GM12878 (cell line): Measurements from ENCODE around the gene RCBTB2. TPM values are rescaled to one million over a fixed set of nuclear protein-coding genes. Genes with fewer than 3 reads are reported as not detected.

Source experiments
- ATAC-seq: fragments of 200-7000 bp; cut with Tn5 transposase; 3 replicates; pipeline ENCODE4 v1.9.1; 2020; ENCODE audit warnings: mild to moderate bottlenecking, moderate library complexity
- BruUV-seq: library from RNA; stranded (reverse); fragments of 400-500 nt; replicated peaks from 2 replicates; lab custom pipeline; 2021; lab: Mats Ljungman, UMichigan
- CTCF ChIA-PET: fragments of 300-600 bp; sonication (Branson Sonifier 250); formaldehyde crosslinking; extraction: SDS; loops from one replicate; lab custom pipeline; 2021; ENCODE audit warnings: inconsistent platforms; lab: Yijun Ruan, JAX
- POLR2A ChIA-PET: fragments of 350-600 bp; formaldehyde crosslinking; extraction: SDS; loops from one replicate; lab custom pipeline; 2021; ENCODE audit warnings: inconsistent platforms; lab: Charles Lee
- RAD21 ChIA-PET: fragments of 300-600 bp; sonication (Branson Sonifier 250); formaldehyde crosslinking; loops from one replicate; lab custom pipeline; 2023; ENCODE audit warnings: antibody characterized with exemption; ENCODE audit not compliant: unreplicated experiment; lab: Charles Lee
- SMC1A ChIA-PET: fragments of 300-600 bp; sonication (Branson Sonifier 250); formaldehyde crosslinking; loops from one replicate; lab custom pipeline; 2023; ENCODE audit not compliant: unreplicated experiment, uncharacterized antibody; lab: Charles Lee
- DNase-seq: peaks from one replicate; pipeline ENCODE4 v3.0.0-alpha.2; 2011; ENCODE audit warnings: low read depth, low spot score
- FAIRE-seq: peaks from 3 replicates; lab custom pipeline; 2011; peaks lifted over from hg19 to GRCh38; lab: Jason Lieb, UNC
- H2AFZ ChIP-seq: 2 replicates; pipeline ENCODE4 v1.6.0; 2011; ENCODE audit warnings: low read depth, low read length, control low read depth; ENCODE audit not compliant: control insufficient read depth
- H3K27ac ChIP-seq: 2 replicates; pipeline ENCODE4 v1.5.1; 2011; ENCODE audit warnings: control low read depth; ENCODE audit not compliant: control insufficient read depth, insufficient read depth
- H3K27me3 ChIP-seq, 2 experiments: replicated peaks in 1 of 2; 2 replicates each; pipeline versions ENCODE4 v1.6.0 to v1.6.1; 2011; ENCODE audit warnings: low read length in 1 of 2; ENCODE audit not compliant: control insufficient read depth in 2 of 2, insufficient read depth in 2 of 2
- H3K36me3 ChIP-seq, 2 experiments: 2 replicates each; pipeline ENCODE4 v1.5.1; 2011; ENCODE audit warnings: low read length in 1 of 2; ENCODE audit not compliant: control insufficient read depth in 2 of 2, insufficient read depth in 2 of 2
- H3K4me1 ChIP-seq: 2 replicates; pipeline ENCODE4 v1.6.1; 2011; ENCODE audit warnings: mild to moderate bottlenecking, low read length, moderate library complexity, mixed read lengths; ENCODE audit not compliant: control insufficient read depth, insufficient read depth
- H3K4me2 ChIP-seq: 2 replicates; pipeline ENCODE4 v1.6.0; 2011; ENCODE audit warnings: control low read depth; ENCODE audit not compliant: control insufficient read depth, insufficient read depth
- H3K4me3 ChIP-seq: fragments of 200-600 bp; sonication (generic); 2 replicates; pipeline ENCODE4 v1.5.1; 2016
- H3K79me2 ChIP-seq: 2 replicates; pipeline ENCODE4 v1.6.0; 2011; ENCODE audit warnings: low read length; ENCODE audit not compliant: control insufficient read depth, insufficient read depth
- H3K9ac ChIP-seq: 2 replicates; pipeline ENCODE4 v1.8.0; 2011; ENCODE audit warnings: low read length, control low read depth, mixed read lengths; ENCODE audit not compliant: control insufficient read depth, insufficient read depth
- H3K9me3 ChIP-seq: replicated peaks from 3 replicates; pipeline ENCODE4 v1.5.1; 2011; ENCODE audit warnings: mild to moderate bottlenecking, low read length; ENCODE audit not compliant: control insufficient read depth, insufficient read depth
- H4K20me1 ChIP-seq: 2 replicates; pipeline ENCODE4 v1.6.0; 2011; ENCODE audit not compliant: control insufficient read depth, insufficient read depth
- CREM ChIP-seq: IDR thresholded peaks from 2 replicates; pipeline ENCODE4 v1.6.1; 2014; ENCODE audit warnings: antibody characterized with exemption, low read depth
- EP300 ChIP-seq, 2 experiments: fragments of 150-350 bp in 1 of 2; IDR thresholded peaks; 2 replicates each; pipeline ENCODE4 v1.6.1; 2011 to 2012; ENCODE audit warnings: low read depth in 2 of 2, low read length in 2 of 2, borderline replicate concordance in 1 of 2, improper control_type of control experiment in 1 of 2, inconsistent platforms in 1 of 2; ENCODE audit not compliant: control insufficient read depth in 1 of 2
- FOXM1 ChIP-seq: IDR thresholded peaks from 2 replicates; pipeline ENCODE4 v1.6.1; 2012; ENCODE audit warnings: low read depth, mild to moderate bottlenecking, inconsistent platforms, low read length, moderate library complexity
- MEF2A ChIP-seq: IDR thresholded peaks from 2 replicates; pipeline ENCODE4 v1.6.1; 2011; ENCODE audit warnings: low read depth, mild to moderate bottlenecking, low read length, moderate library complexity; ENCODE audit not compliant: insufficient read depth
- MTA2 ChIP-seq: fragments of 450-650 bp; IDR thresholded peaks from 2 replicates; pipeline ENCODE4 v1.6.1; 2016; ENCODE audit warnings: low read depth, mild to moderate bottlenecking, moderate library complexity
- MYB ChIP-seq: fragments of 150-350 bp; IDR thresholded peaks from 2 replicates; pipeline ENCODE4 v1.6.1; 2014; ENCODE audit warnings: mild to moderate bottlenecking, low read depth, low read length, borderline replicate concordance
- SMARCA5 ChIP-seq: fragments of 450-650 bp; IDR thresholded peaks from 2 replicates; pipeline ENCODE4 v1.6.1; 2017; ENCODE audit warnings: mild to moderate bottlenecking
- STAT3 ChIP-seq: IDR thresholded peaks from 2 replicates; pipeline ENCODE4 v1.6.1; 2011; ENCODE audit warnings: low read depth, low read length, improper control_type of control experiment
- ZZZ3 ChIP-seq: IDR thresholded peaks from 2 replicates; pipeline ENCODE4 v1.6.1; 2011; ENCODE audit warnings: low read depth; ENCODE audit not compliant: control insufficient read depth, insufficient read length
- WGBS: methylation state at CpG from one replicate; pipeline ENCODE4 v1.1.6; 2016; ENCODE audit warnings: low lambda C conversion rate; ENCODE audit not compliant: insufficient replicate concordance, insufficient coverage; ENCODE audit errors: missing lambda C conversion rate; 5-methylcytosine and 5-hydroxymethylcytosine counted together
- in situ Hi-C: fragments of 300-500 bp; cut with MboI; formaldehyde crosslinking; loops from 9 replicates; pipeline ENCODE4 v1.14.3; 2018; ENCODE audit warnings: mixed read lengths
- intact Hi-C: fragments of 100-400 bp; cut with micrococcal nuclease; formaldehyde crosslinking; loops from one replicate; pipeline ENCODE4 v1.14.2; 2022; ENCODE audit not compliant: unreplicated experiment
- polyA plus RNA-seq, 11 experiments: library from polyadenylated mRNA; depleted of rRNA in 4 of 11; unstranded in 6 of 11; stranded (reverse) in 5 of 11; fragments of >200 nt; fragmentation: Nextera tagmentation in 4 of 11; fragmentation: Illumina TruSeq in 1 of 11; extraction: Ambion mirVana in 4 of 11; extraction: Trizol in 1 of 11; gene quantifications; 1 replicate in 1 of 11; 2 replicates in 10 of 11; pipeline versions ENCODE4 v1.2.1 to v1.2.3, GENCODE V29; 2011 to 2016; ENCODE audit warnings: inconsistent platforms in 2 of 11, missing spikeins in 2 of 11, low read depth in 1 of 11
- total RNA-seq, 4 experiments: library from RNA; depleted of rRNA in 3 of 4; stranded (reverse); fragments of >200 nt in 3 of 4; fragmentation: Illumina TruSeq in 1 of 4; extraction: Trizol in 1 of 4; gene quantifications; 2 replicates each; pipeline versions ENCODE4 v1.2.1 to v1.2.3, GENCODE V29; 2013 to 2021
- TF ChIP-seq, protein P1 (sequence below), 3 experiments: IDR thresholded peaks in 2 of 3; conservative IDR thresholded peaks in 1 of 3; 2 replicates each; pipeline ENCODE4 v1.5.1; 2011; ENCODE audit warnings: low read depth in 3 of 3, low read length in 3 of 3, mild to moderate bottlenecking in 3 of 3, control low read depth in 2 of 3, moderate library complexity in 2 of 3, inconsistent platforms in 1 of 3, mixed read lengths in 1 of 3; ENCODE audit not compliant: control insufficient read depth in 2 of 3, insufficient read depth in 1 of 3; ENCODE audit errors: extremely low read depth in 1 of 3
- TF ChIP-seq, protein P2 (sequence below): fragments of 450-650 bp; IDR thresholded peaks from 2 replicates; pipeline ENCODE4 v1.6.1; 2018; ENCODE audit warnings: mild to moderate bottlenecking, low read depth, moderate library complexity; ENCODE audit not compliant: partially characterized antibody
- TF ChIP-seq, protein P3 (sequence below): fragments of 450-650 bp; formaldehyde crosslinking; IDR thresholded peaks from 2 replicates; pipeline ENCODE4 v1.5.0; 2022; ENCODE audit warnings: mild to moderate bottlenecking, missing genetic modification characterization

The RCBTB2 gene
- total and polyA plus RNA-seq, 10 of the 15 experiments (the other 5 are each of a cell fraction or from before 2014, with no cell fraction given) = 5.0 to 16.0 (median 8.5) TPM

DNA sequence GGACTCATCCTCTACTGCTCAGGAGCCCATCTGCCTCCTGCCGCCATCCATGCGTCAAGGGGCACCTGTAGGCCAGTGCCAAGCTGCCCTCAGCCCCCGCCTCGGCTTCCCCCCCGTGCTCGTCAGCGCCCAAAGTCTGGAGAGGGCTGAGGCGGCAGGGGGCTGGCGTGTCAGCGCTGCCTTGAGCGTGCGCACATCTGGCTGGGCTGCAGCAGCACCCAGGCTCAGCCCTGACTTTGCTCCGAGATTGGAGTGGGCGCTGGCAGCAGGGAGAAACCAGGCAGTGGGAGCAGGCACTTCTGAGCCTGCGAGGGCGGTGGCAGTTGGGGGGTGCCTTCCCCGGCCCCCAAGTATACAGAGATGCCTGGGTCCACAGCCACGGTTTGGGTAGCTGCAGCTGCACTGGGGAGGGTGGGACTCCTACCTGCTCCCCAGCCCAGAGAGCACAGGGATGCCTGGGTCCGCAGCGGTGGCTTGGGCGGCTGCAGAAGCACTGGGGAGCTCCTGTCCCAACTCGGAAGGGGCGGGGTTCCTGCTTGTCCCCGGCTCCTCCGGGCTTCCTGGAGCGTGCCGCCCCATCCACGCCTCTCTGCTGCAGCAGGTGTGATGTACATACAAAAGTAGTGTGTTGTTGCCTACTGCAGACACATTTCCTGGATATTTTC is 75.2 kb downstream of the RCBTB2 start:
- no peak overlapping the region for H3K9ac ChIP-seq
- FAIRE-seq (no peak), DNase-seq (no peak), ATAC-seq (no peak)
- no peaks in the 10 kb centered on the region for H3K27me3 ChIP-seq
- H4K20me1 ChIP-seq = no peaks in the 10 kb centered on the region
- H3K4me3 ChIP-seq = no peak overlapping the region
- no peak overlapping the region for H3K4me2 ChIP-seq
- 92% methylated on average over 28 of the region's 28 CpGs for WGBS
- ChIA-PET CTCF (no interaction called here), SMC1A (interaction anchor here (1.0 to 1.1 kb wide), 2 partner anchors 14 to 18 kb away, joined by 3 read pairs; no protein-coding TSS in a partner anchor), RAD21 (no interaction called here), POLR2A (interaction anchor here (0.5 kb wide), 1 partner anchor 1286 kb away, joined by 3 read pairs; no protein-coding TSS in a partner anchor)
- in situ Hi-C loops = no loop called here
- no peak overlapping the region for H3K27ac ChIP-seq
- H3K36me3 ChIP-seq = peaks cover 0 to 15% of the 10 kb centered on the region in 2 experiments
- no peaks in the 10 kb centered on the region for H3K79me2 ChIP-seq
- no peak overlapping the region for H2AFZ ChIP-seq
- intact Hi-C loops = no loop called here
- H3K9me3 ChIP-seq = no peaks in the 10 kb centered on the region
- no peaks in the 10 kb centered on the region for H3K4me1 ChIP-seq
- no TSS peak for BruUV-seq
- TF ChIP-seq MYB = no peak
- TF ChIP-seq FOXM1 = no peak
- TF ChIP-seq, protein P1, sequence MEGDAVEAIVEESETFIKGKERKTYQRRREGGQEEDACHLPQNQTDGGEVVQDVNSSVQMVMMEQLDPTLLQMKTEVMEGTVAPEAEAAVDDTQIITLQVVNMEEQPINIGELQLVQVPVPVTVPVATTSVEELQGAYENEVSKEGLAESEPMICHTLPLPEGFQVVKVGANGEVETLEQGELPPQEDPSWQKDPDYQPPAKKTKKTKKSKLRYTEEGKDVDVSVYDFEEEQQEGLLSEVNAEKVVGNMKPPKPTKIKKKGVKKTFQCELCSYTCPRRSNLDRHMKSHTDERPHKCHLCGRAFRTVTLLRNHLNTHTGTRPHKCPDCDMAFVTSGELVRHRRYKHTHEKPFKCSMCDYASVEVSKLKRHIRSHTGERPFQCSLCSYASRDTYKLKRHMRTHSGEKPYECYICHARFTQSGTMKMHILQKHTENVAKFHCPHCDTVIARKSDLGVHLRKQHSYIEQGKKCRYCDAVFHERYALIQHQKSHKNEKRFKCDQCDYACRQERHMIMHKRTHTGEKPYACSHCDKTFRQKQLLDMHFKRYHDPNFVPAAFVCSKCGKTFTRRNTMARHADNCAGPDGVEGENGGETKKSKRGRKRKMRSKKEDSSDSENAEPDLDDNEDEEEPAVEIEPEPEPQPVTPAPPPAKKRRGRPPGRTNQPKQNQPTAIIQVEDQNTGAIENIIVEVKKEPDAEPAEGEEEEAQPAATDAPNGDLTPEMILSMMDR (IDR thresholded peaks at IDR 0.05 in 2 of 3, conservative IDR thresholded peaks at IDR 0.05 in 1 of 3; ENCODE audit: control insufficient read depth in 2 of 3, extremely low read depth in 1 of 3, insufficient read depth in 1 of 3, low read depth in 3 of 3, low read length in 3 of 3) = no peak
- no peak for TF ChIP-seq MTA2
- TF ChIP-seq, protein P2, sequence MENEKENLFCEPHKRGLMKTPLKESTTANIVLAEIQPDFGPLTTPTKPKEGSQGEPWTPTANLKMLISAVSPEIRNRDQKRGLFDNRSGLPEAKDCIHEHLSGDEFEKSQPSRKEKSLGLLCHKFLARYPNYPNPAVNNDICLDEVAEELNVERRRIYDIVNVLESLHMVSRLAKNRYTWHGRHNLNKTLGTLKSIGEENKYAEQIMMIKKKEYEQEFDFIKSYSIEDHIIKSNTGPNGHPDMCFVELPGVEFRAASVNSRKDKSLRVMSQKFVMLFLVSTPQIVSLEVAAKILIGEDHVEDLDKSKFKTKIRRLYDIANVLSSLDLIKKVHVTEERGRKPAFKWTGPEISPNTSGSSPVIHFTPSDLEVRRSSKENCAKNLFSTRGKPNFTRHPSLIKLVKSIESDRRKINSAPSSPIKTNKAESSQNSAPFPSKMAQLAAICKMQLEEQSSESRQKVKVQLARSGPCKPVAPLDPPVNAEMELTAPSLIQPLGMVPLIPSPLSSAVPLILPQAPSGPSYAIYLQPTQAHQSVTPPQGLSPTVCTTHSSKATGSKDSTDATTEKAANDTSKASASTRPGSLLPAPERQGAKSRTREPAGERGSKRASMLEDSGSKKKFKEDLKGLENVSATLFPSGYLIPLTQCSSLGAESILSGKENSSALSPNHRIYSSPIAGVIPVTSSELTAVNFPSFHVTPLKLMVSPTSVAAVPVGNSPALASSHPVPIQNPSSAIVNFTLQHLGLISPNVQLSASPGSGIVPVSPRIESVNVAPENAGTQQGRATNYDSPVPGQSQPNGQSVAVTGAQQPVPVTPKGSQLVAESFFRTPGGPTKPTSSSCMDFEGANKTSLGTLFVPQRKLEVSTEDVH = no peak
- TF ChIP-seq SMARCA5 = no peak
- TF ChIP-seq, protein P3, sequence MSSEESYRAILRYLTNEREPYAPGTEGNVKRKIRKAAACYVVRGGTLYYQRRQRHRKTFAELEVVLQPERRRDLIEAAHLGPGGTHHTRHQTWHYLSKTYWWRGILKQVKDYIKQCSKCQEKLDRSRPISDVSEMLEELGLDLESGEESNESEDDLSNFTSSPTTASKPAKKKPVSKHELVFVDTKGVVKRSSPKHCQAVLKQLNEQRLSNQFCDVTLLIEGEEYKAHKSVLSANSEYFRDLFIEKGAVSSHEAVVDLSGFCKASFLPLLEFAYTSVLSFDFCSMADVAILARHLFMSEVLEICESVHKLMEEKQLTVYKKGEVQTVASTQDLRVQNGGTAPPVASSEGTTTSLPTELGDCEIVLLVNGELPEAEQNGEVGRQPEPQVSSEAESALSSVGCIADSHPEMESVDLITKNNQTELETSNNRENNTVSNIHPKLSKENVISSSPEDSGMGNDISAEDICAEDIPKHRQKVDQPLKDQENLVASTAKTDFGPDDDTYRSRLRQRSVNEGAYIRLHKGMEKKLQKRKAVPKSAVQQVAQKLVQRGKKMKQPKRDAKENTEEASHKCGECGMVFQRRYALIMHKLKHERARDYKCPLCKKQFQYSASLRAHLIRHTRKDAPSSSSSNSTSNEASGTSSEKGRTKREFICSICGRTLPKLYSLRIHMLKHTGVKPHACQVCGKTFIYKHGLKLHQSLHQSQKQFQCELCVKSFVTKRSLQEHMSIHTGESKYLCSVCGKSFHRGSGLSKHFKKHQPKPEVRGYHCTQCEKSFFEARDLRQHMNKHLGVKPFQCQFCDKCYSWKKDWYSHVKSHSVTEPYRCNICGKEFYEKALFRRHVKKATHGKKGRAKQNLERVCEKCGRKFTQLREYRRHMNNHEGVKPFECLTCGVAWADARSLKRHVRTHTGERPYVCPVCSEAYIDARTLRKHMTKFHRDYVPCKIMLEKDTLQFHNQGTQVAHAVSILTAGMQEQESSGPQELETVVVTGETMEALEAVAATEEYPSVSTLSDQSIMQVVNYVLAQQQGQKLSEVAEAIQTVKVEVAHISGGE (CRISPR knock-in tag) = no peak
- TF ChIP-seq EP300 (IDR thresholded peaks at IDR 0.05; ENCODE audit: borderline replicate concordance in 1 of 2, control insufficient read depth in 1 of 2, low read depth in 2 of 2, low read length in 2 of 2) = no peak
- TF ChIP-seq ZZZ3 = no peak
- no peak for TF ChIP-seq MEF2A
- TF ChIP-seq CREM = no peak
- no peak for TF ChIP-seq STAT3
